Raji (cell line): ENCODE data around the gene DPP9.

ENCODE experiments used
- POLR2A ChIP-seq: IDR thresholded peaks from 2 replicates; pipeline ENCODE4 v1.6.1; 2011; ENCODE audit warnings: low read depth, low read length, control low read depth; ENCODE audit not compliant: insufficient read depth

Gene DPP9

GRCh38 chr19:4723595-4724514 lies at the start of gene DPP9:
DPP9 (minus strand) TSS chr19:4723842; CDS start chr19:4719906, 3,936 bp downstream.
- 0 out of 2 replicates have a peak, but pooled peaks have one; percentile 64 for TF ChIP-seq POLR2A

- TF ChIP-seq POLR2A: no peak
These were observed 49.5 kb upstream of the DPP9 start for GRCh38 chr19:4773047-4773640.

GRCh38 chr19:4772566-4772965 lies 48.9 kb upstream of the DPP9 start:
- TF ChIP-seq POLR2A: no peak

GRCh38 chr19:4768934-4769777 lies 45.5 kb upstream of the DPP9 start:
- TF ChIP-seq POLR2A: no peak

GRCh38 chr19:4764393-4764660 lies 40.7 kb upstream of the DPP9 start:
- no peak for TF ChIP-seq POLR2A

DNA sequence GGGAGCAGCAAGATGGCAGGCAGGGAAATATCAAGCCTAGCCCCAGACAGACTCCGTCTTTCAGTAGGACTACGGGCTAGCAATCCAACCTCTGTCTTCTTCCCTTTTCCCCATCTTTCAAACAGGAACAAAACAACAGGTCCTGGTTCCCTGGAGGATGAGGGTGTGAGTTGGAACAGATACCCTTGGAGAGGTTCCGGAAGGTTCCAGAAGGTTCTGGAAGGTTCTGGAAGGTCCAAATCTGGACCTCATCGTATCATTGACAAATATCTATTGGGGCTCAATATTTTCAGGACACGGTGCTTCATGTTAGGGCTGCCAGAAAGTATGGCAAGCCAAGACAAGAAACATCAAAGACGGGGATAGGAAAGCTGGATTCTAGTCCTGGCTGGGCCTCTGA lies 39.4 kb upstream of the DPP9 start:
- no peak for TF ChIP-seq POLR2A

- TF ChIP-seq POLR2A: no peak
These were observed 36.6 kb upstream of the DPP9 start for GRCh38 chr19:4760285-4760650.

DNA sequence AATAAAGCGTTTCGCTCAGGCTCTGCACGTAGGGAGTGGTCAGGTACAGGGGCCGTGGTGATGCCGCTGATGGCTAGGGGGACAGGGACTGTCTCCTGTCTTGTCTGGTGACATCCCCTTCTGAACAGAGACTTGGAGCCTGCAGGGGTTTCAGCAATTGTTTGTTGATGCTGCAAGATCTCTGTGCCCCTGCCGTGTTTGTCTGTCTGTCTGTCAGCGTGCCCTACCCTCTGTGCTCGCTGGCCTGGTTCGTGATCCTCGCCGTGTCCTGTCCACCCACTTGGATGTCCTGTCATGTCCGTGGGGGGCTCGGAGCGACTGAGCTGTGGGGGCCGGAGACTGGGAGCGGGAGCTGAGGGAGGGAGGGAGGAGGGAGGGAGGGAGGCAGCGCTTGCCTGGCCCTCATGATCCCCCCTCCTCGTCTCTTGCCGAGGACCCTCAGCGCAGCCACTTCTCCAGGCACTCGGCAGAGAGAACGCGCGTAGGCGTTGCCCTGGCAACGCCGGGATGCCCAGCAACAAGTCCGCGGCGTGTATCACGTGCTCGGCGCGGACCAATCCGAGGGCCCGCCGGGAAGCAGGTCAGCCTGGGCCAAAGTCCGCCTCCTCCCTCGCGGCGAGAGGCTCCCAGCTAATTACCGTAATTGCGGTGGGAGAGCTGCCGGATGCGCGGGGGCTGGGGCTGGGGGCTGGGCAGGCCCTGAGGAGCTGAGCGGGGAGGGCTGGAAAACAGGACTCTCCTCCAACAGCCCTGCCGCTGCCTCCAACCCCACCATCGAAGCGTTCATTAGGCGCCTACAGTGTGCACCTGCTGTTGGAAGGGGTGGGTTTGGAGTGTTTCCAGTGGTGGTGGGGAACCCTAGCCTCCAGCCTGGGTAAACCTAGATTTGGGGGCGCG lies 36.0 kb upstream of the DPP9 start:
- no peak for TF ChIP-seq POLR2A

GRCh38 chr19:4758659-4759058 lies 35.0 kb upstream of the DPP9 start:
- TF ChIP-seq POLR2A: no peak

GRCh38 chr19:4758082-4758481 lies 34.4 kb upstream of the DPP9 start:
- no peak for TF ChIP-seq POLR2A

- TF ChIP-seq POLR2A: no peak
These were observed 31.8 kb upstream of the DPP9 start for GRCh38 chr19:4755459-4755858.

DNA sequence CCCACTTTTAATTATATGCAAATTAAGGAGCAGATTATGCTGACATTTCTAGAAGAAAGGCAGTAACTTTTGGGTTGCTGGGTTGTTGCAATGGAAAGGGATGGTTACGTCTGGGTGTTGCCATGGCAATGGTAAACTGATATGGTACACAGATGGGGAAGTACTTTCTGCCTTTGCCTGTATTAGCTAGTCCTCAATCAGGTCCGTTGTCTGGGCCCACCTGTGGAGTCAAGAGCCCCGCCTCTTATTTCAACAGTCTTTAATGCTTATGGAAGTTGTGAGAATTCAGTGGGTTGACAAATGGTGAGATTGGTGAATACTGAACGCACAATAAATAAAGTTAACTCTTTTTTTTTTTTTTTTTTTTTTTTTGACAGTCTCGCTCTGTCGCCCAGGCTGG lies 30.6 kb upstream of the DPP9 start:
- no peak for TF ChIP-seq POLR2A

GRCh38 chr19:4749870-4750590 lies 26.4 kb upstream of the DPP9 start:
- no peak for TF ChIP-seq POLR2A

- TF ChIP-seq POLR2A: no peak
These were observed 24.9 kb upstream of the DPP9 start for GRCh38 chr19:4748589-4748988.
